MM.1S (cell line): ENCODE results near the gene SCLY.

Source experiments
- EZH2 ChIP-seq: fragments of 300-600 bp; sonication (generic); optimal IDR thresholded peaks from 2 replicates; pipeline ENCODE3; 2017; ENCODE audit warnings: low read depth, mild to moderate bottlenecking, antibody characterized with exemption, low read length, mixed read lengths
- TF ChIP-seq, protein P1 (sequence below): fragments of 300-600 bp; sonication (generic); IDR thresholded peaks from 2 replicates; pipeline ENCODE4 v1.5.1; 2016; ENCODE audit warnings: antibody characterized with exemption, low read length, mixed read lengths

DNA sequence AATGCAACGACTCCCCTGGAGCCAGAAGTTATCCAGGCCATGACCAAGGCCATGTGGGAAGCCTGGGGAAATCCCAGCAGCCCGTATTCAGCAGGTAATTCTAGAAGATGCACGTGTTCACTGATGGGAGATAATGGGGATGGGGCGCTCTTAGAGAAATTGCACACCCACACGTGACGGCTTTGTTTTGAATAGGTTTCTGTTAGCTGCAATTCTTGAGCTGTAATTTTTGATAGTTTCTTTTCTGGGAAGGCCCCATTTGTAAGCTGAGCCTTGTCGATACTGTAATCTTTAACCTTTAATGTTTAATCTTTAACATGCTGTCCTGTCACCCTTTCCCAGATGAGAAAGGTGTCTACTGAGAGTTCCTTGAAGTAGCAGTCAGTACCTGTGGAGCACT, 3.6 kb downstream of the SCLY start:
- TF ChIP-seq, protein P1, sequence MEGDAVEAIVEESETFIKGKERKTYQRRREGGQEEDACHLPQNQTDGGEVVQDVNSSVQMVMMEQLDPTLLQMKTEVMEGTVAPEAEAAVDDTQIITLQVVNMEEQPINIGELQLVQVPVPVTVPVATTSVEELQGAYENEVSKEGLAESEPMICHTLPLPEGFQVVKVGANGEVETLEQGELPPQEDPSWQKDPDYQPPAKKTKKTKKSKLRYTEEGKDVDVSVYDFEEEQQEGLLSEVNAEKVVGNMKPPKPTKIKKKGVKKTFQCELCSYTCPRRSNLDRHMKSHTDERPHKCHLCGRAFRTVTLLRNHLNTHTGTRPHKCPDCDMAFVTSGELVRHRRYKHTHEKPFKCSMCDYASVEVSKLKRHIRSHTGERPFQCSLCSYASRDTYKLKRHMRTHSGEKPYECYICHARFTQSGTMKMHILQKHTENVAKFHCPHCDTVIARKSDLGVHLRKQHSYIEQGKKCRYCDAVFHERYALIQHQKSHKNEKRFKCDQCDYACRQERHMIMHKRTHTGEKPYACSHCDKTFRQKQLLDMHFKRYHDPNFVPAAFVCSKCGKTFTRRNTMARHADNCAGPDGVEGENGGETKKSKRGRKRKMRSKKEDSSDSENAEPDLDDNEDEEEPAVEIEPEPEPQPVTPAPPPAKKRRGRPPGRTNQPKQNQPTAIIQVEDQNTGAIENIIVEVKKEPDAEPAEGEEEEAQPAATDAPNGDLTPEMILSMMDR: no peak
- TF ChIP-seq EZH2: no peak
